Measurements from ENCODE around the gene OS9.

- TF ChIP-seq EP300 (IDR thresholded peaks at IDR 0.05) (no peak), CTCF (IDR thresholded peaks at IDR 0.05) (no peak), POLR2A (IDR thresholded peaks at IDR 0.05; ENCODE audit: low read depth) (no peak), POLR2AphosphoS5 (IDR thresholded peaks at IDR 0.05) (no peak)
These were observed 72.8 kb downstream of the OS9 start, which contains the start of gene CYP27B1 for GRCh38 chr12:57766464-57767304.

Measured in esophagus muscularis mucosa (tissue), 4 donors.